ENCODE data around the gene GHRHR. TPM values are rescaled to one million over a fixed set of nuclear protein-coding genes. Genes with fewer than 3 reads are reported as not detected.

Gene GHRHR
- total and polyA plus RNA-seq, 2 of the 4 experiments (the other 2 are of a cell fraction) = not detected

DNA sequence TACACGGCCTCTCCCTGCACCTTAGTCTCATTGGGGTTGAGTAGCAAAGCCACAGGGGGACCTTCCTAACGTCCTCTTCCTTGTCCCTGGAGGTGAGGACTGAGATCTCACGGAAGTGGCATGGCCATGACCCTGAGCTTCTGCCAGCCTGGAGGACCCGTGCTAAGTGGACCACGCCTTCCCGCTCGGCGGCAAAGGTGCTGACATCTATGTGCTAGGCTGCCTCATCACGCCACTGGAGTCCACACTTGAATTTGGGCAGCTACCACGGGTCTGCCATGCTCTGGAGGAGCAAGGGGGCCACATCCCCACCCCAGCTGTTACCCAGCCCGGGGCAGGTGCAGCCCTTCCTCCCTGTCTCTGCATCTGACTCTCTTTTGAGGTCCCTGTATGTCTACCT is 15.3 kb downstream of the GHRHR start:
- Histone ChIP-seq H3K27ac (ENCODE audit: insufficient read depth, low read length) (no peak overlapping the region), H3K14ac (replicated peaks; ENCODE audit: low read depth, low read length) (no peak overlapping the region), H2AK9ac (replicated peaks; ENCODE audit: low read depth, low read length, poor library complexity) (no peak overlapping the region), H2BK5ac (ENCODE audit: low read depth, low read length, poor library complexity, severe bottlenecking) (no peak overlapping the region), H4K8ac (ENCODE audit: low read depth in 2 of 2, low read length in 2 of 2) (no peak overlapping the region), H4K20me1 (ENCODE audit: insufficient read depth, low read length) (no peaks in the 10 kb centered on the region), H4K5ac (ENCODE audit: low read depth, low read length) (no peak overlapping the region), H3K79me1 (ENCODE audit: low read depth in 1 of 2, low read length in 2 of 2) (no peaks in the 10 kb centered on the region), H4K91ac (ENCODE audit: insufficient read depth, low read depth, low read length) (no peak overlapping the region), H3K4ac (ENCODE audit: low read depth, low read length) (no peak overlapping the region), H2BK15ac (ENCODE audit: low read depth, low read length) (no peak overlapping the region), H2AK5ac (ENCODE audit: low read depth, low read length) (no peak overlapping the region), H3K4me1 (ENCODE audit: control insufficient read depth, insufficient read depth, low read length) (no peaks in the 10 kb centered on the region), H3K9me3 (ENCODE audit: control insufficient read depth, insufficient read depth, low read length) (no peaks in the 10 kb centered on the region), H3K27me3 (ENCODE audit: control insufficient read depth, insufficient read depth, low read length) (peaks cover 35% of the 10 kb centered on the region), H2BK20ac (ENCODE audit: low read depth, low read length) (no peak overlapping the region), H3K36me3 (ENCODE audit: control insufficient read depth, insufficient read depth, low read length) (no peaks in the 10 kb centered on the region), H3K56ac (ENCODE audit: extremely low read depth, insufficient read depth, low read length) (no peak overlapping the region), H2AFZ (replicated peaks; ENCODE audit: low read length, poor library complexity) (no peak overlapping the region), H3K18ac (ENCODE audit: low read depth, low read length) (no peak overlapping the region), H3K4me2 (ENCODE audit: low read depth, low read length) (no peak overlapping the region), H3K23ac (ENCODE audit: low read depth, low read length) (no peak overlapping the region), H2BK120ac (ENCODE audit: low read depth, low read length) (no peak overlapping the region), H3K9me1 (ENCODE audit: insufficient read depth, low read length) (no peaks in the 10 kb centered on the region), H3K9ac (ENCODE audit: low read depth, low read length) (no peak overlapping the region), H3K4me3 (ENCODE audit: insufficient read depth, low read depth, low read length) (no peak overlapping the region)
- ChIA-PET CTCF (interaction anchor here (0.9 to 1.1 kb wide), 2 partner anchors 144 to 180 kb away, joined by 3 to 4 read pairs; no protein-coding TSS in a partner anchor), POLR2A (ENCODE audit: unreplicated experiment) (no interaction called here)
- ATAC-seq (ENCODE audit: low read depth) (no peak), DNase-seq (no peak)
- intact Hi-C loops (cut with micrococcal nuclease) (no loop called here), in situ Hi-C loops (cut with MboI; ENCODE audit: low sequenced_read_pairs) (loop anchor here (5.0 kb wide), 1 partner anchor 177 kb away; no protein-coding TSS in a partner anchor), dilution Hi-C loops (cut with HindIII; ENCODE audit: low sequenced_read_pairs, unreplicated experiment) (no loop called here)
- TF ChIP-seq RAD21 (IDR thresholded peaks at IDR 0.05; ENCODE audit: low read length) = no peak
- TF ChIP-seq, protein P1, sequence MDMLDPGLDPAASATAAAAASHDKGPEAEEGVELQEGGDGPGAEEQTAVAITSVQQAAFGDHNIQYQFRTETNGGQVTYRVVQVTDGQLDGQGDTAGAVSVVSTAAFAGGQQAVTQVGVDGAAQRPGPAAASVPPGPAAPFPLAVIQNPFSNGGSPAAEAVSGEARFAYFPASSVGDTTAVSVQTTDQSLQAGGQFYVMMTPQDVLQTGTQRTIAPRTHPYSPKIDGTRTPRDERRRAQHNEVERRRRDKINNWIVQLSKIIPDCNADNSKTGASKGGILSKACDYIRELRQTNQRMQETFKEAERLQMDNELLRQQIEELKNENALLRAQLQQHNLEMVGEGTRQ (IDR thresholded peaks at IDR 0.05; ENCODE audit: low read depth, low read length) = no peak
- TF ChIP-seq CHD1 (IDR thresholded peaks at IDR 0.05; ENCODE audit: low read depth, low read length) = no peak
- TF ChIP-seq, protein P2, sequence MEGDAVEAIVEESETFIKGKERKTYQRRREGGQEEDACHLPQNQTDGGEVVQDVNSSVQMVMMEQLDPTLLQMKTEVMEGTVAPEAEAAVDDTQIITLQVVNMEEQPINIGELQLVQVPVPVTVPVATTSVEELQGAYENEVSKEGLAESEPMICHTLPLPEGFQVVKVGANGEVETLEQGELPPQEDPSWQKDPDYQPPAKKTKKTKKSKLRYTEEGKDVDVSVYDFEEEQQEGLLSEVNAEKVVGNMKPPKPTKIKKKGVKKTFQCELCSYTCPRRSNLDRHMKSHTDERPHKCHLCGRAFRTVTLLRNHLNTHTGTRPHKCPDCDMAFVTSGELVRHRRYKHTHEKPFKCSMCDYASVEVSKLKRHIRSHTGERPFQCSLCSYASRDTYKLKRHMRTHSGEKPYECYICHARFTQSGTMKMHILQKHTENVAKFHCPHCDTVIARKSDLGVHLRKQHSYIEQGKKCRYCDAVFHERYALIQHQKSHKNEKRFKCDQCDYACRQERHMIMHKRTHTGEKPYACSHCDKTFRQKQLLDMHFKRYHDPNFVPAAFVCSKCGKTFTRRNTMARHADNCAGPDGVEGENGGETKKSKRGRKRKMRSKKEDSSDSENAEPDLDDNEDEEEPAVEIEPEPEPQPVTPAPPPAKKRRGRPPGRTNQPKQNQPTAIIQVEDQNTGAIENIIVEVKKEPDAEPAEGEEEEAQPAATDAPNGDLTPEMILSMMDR (conservative IDR thresholded peaks at IDR 0.05; ENCODE audit: low read depth, low read length) = no peak
- no peak for TF ChIP-seq BHLHE40 (IDR thresholded peaks at IDR 0.05; ENCODE audit: low read depth, low read length)
- TF ChIP-seq RFX5 (IDR thresholded peaks at IDR 0.05; ENCODE audit: low read depth, low read length) = no peak
- no peak for TF ChIP-seq SMC3 (IDR thresholded peaks at IDR 0.05; ENCODE audit: low read depth, low read length)
- WGBS, 2 experiments (ENCODE audit: extremely low coverage in 2 of 2, insufficient read length in 1 of 2) = 69% methylated on average over 6 of the region's 11 CpGs; no CpG with 5 or more reads in 1 of the 2 experiments
- no TSS peak for BruUV-seq (replicated peaks)
